Stimulated activated CD4-positive, alpha-beta T cell treated with anti-CD3 and anti-CD28 coated beads, TNF-alpha, amount 100 ng/mL, for 1 hour (primary cell): Measurements from ENCODE around the gene TESK1.

Experiments used
- DNase-seq, 3 donors: peaks; one replicate each; pipeline ENCODE4 v3.0.0-alpha.2; 2020; ENCODE audit warnings: low read depth in 3 of 3, low spot score in 1 of 3

The TESK1 gene

GRCh38 chr9:35604578-35605350 is at the start of gene TESK1:
TSS of gene TESK1 (plus strand) at chr9:35605262. CDS start at chr9:35605620, 358 bp downstream.
- peak; percentile 50 to 71 (median 58) for DNase-seq

GRCh38 chr9:35555881-35556280 is 49.2 kb upstream of the TESK1 start:
- DNase-seq: no peak

DNA sequence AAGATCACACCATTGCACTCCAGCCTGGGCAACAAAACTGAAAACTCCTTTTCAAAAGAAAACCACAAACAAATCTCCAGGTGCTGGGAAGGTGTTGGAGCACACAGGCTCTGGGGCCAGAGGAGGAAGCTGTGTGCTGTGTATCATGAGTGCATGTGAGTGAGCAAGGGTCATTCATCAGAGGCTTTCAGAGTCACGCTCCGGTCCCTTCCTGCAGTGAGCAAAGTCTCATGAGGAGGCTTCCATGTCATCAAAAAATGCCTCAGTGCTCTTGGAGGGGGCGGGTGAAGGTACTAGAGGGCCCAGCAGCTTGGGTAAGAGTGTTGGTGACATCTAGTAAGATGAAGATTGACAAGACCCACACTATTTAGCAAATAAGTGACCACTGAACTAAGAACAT is 48.3 kb upstream of the TESK1 start:
- DNase-seq: no peak

DNA sequence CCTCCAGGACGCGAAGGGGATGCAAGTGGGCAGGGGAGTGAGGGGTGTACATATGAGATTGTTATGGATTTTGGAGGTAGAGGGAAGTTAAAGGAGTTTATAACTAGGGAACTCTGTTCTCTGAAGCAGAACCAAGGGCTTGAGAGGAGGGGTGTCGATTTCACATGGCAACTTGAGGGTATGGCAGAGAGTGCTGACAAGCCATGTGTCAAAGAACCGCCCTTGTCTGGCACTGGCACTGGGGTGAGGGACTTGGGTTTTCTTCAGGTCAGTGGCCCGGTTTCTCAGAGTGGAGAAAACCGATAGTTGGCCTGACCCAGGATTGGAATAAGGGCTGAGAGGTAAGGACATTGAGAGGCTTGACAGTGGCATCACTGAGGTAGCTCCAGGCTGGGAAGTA is 47.7 kb upstream of the TESK1 start:
- no peak for DNase-seq

- no peak for DNase-seq
These were observed 46.9 kb upstream of the TESK1 start for GRCh38 chr9:35558185-35558584.

- no peak for DNase-seq
These were observed 45.1 kb upstream of the TESK1 start for GRCh38 chr9:35559792-35560530.

GRCh38 chr9:35560625-35561337 is 44.3 kb upstream of the TESK1 start:
- no peak for DNase-seq

- DNase-seq: no peak
These were observed 43.4 kb upstream of the TESK1 start for GRCh38 chr9:35561468-35562261.

DNA sequence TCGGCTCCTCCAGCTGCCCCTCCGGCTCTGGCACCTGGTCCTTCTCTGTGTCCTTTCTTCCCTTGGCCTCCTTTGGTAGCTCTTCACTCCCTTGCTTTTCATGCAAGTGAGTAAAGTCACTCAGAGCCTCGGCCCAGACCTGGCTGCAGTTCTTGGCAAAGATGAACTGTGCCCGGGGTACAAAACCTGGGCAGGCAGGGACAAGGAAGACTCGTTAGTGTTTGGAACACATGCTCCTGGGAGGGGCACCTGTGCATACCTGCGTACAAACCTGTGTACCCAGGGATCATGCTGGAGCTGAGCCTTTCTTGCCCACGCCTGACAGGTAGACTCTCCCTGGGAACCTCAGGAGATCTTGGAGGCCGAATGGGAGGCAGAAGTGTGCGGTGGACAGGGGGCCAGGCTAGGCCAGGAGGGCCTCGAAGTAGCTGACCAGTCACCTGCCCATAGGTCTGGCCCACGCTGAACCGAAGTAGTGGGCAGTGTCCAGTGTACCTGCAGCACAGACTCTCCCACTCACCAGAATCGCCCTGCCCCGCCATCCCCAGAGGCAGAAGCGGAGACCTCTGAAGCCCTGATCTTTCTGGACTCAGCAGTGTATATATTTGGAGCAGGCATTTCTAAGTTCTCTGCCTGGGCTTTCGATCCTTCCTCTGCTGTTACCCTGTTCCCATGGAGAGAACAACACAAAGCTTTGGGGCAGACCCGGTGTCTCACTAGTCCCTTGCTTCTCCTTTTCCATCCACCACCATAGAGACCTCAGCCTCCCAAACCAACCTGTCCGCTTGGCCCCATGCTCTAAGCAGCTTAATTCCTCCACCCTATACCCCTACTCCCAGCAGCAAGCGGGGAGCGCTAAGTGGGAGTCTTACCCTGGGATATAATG is 41.9 kb upstream of the TESK1 start:
- DNase-seq: no peak

DNA sequence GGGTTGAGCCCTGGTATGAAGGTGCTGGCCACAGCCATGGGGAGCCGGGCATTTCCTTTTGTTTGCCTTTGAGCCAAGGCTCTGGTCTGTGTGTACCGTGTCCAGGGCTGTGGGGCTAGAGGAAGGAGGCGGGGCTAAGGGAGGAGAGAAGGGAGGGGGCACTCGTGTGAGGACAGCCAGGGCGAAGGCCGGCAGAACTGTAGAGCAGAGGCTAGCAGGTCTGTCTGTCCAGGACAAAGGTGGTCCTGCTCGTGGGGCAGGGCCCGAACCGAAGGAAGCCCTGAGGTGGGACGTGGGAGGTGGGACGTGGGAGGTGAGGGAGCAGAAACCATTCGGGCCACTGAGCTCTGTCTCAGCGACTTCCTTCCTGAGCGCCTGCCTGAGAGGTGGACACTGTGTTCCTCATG is 41.3 kb upstream of the TESK1 start:
- DNase-seq: no peak

DNA sequence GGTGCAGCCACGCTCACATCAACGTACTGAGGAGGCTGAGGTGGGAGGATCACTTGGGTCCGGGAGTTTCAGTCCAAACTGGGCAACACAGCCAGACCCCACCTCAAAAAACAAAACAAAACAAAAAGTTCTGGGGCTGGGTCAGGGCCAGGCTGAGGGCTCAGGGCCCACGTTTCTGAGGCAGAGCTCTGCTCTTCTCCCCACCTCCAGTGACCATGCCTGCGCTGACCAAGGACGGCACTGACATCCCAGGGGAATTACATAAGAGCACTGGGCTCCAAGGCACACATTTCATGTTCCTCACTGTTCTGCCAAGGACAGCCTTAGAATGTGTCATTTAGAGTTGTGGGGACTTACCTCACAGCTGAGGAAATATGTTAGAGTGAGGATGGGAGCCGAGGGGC is 40.4 kb upstream of the TESK1 start:
- no peak for DNase-seq

DNA sequence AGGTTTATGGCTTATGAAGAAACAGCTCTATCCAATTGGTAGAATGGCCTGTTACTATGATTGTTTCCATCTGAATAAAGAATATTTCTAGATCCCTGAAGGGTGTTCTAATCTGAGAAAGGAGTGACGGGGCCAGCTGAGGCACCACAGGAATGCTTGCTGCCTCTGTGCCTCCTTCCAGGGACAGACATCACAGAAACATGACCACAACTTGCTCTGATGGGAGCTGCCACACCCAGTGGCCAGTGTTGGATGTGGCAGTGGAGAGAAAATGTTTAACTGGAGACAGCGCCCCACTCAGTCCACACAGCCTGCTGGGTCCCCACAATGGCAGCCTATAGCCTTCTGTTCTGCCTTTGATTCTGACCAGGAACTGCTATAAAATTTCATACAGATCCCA is 38.6 kb upstream of the TESK1 start:
- DNase-seq: no peak

DNA sequence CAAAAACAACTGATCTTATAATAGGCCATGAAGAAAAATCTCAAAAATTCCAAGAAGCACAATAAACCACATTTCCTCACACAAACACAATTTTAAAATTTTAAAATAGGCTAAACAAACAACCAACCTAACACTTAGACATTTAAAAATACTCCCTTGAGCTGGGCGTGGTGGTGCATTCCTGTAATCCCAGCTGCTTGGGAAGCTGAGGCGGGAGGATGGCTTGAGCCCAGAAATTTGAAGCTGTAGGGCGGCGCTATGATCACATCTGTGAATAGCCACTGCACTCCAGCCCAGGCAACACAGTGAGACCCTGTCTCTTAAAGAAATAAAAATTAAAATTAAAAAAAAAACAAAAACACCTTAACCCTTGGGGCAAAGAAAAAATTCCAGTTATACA is 36.9 kb upstream of the TESK1 start:
- DNase-seq: no peak

GRCh38 chr9:35569206-35569605 is 35.9 kb upstream of the TESK1 start:
- no peak for DNase-seq

- no peak for DNase-seq
These were observed 34.2 kb upstream of the TESK1 start for GRCh38 chr9:35570709-35571504.

DNA sequence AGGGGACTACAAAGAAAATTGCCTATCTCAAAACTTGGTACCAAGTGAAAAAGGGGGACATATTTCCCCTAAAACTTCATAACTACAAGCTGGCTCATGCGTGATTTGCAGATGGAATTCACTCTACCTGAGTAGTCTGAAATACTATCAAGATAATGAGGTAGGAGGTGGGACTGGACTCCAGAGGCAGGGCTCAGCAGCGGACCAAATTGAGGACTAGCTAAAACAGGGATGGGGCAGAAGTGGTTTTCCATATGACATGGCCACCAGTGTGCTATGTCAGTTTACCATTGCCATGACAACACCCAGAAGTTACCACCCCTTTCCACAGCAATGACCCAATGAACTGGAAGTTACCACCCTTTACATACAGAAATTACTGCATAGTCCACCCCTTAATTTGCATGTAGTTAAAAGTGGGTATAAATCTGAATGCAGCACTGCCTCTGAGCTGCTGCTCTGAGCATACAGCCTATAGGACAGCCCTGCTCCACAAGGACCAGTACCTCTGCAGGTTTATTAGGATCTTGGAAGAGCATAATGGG is 30.4 kb upstream of the TESK1 start:
- DNase-seq: no peak

- DNase-seq: no peak
These were observed 29.6 kb upstream of the TESK1 start for GRCh38 chr9:35575478-35575877.

GRCh38 chr9:35577486-35577885 is 27.6 kb upstream of the TESK1 start:
- DNase-seq: no peak

DNA sequence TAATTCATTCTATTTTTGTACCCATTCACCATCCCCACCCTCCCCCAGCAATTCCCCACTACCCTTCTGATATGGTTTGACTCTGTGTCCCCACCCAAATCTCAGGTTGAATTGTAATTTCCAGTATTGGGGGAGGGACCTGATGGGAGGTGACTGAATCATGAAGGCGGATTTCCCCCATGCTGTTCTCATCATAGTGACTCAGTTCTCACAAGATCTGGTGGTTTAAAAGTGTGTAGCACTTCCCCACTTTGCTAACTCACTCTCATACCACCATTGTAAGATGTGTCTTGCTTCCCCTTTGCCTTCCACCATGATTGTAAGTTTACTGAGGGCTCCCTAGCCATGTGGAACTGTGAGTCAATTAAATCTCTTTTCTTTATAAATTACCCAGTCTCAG is 25.9 kb upstream of the TESK1 start:
- DNase-seq: no peak
